Smooth muscle cell (in vitro differentiated cells): ENCODE measurements around the gene TMPRSS7. TPM values are rescaled to one million over a fixed set of nuclear protein-coding genes. Genes with fewer than 3 reads are reported as not detected.

Experiments used
- DNase-seq: peaks from one replicate; lab custom pipeline; 2025; ENCODE audit not compliant: unreplicated experiment; lab: John Stamatoyannopoulos, UW
- H2AFZ ChIP-seq: fragments of 200-600 bp; sonication (generic); 2 replicates; pipeline ENCODE4 v1.6.0; 2016; ENCODE audit warnings: antibody characterized with exemption, low read depth, mild to moderate bottlenecking
- H3F3A ChIP-seq: fragments of 200-600 bp; sonication (generic); 2 replicates; pipeline ENCODE4 v1.6.0; 2017; ENCODE audit warnings: antibody characterized with exemption, low read depth
- H3K27ac ChIP-seq: fragments of 200-600 bp; sonication (generic); 2 replicates; pipeline ENCODE4 v1.5.1; 2016; ENCODE audit warnings: low read depth, mild to moderate bottlenecking
- H3K27me3 ChIP-seq: fragments of 200-600 bp; sonication (generic); 2 replicates; pipeline ENCODE4 v1.6.1; 2016; ENCODE audit warnings: low read depth, mild to moderate bottlenecking
- H3K36me3 ChIP-seq: fragments of 200-600 bp; sonication (generic); 2 replicates; pipeline ENCODE4 v1.5.1; 2016; ENCODE audit warnings: low read depth
- H3K4me1 ChIP-seq: fragments of 200-600 bp; sonication (generic); 2 replicates; pipeline ENCODE4 v1.5.1; 2016; ENCODE audit warnings: low read depth
- H3K4me2 ChIP-seq: fragments of 200-600 bp; sonication (generic); 2 replicates; pipeline ENCODE4 v1.6.0; 2016; ENCODE audit warnings: mild to moderate bottlenecking
- H3K4me3 ChIP-seq: fragments of 200-600 bp; sonication (generic); 2 replicates; pipeline ENCODE4 v1.5.1; 2016; ENCODE audit warnings: mild to moderate bottlenecking
- H3K79me2 ChIP-seq: fragments of 200-600 bp; sonication (generic); 2 replicates; pipeline ENCODE4 v1.6.0; 2016; ENCODE audit warnings: low read depth, mild to moderate bottlenecking
- H3K9ac ChIP-seq: fragments of 200-600 bp; sonication (generic); 2 replicates; pipeline ENCODE4 v1.6.0; 2016; ENCODE audit warnings: low read depth
- H3K9me3 ChIP-seq: fragments of 200-600 bp; sonication (generic); replicated peaks from 2 replicates; pipeline ENCODE4 v1.5.1; 2016; ENCODE audit warnings: low read depth
- H4K20me1 ChIP-seq: fragments of 200-600 bp; sonication (generic); 2 replicates; pipeline ENCODE4 v1.6.0; 2016; ENCODE audit warnings: low read depth
- CTCF ChIP-seq: fragments of 200-600 bp; sonication (generic); IDR thresholded peaks from 2 replicates; pipeline ENCODE4 v1.5.1; 2017; ENCODE audit warnings: borderline replicate concordance, mild to moderate bottlenecking, antibody characterized with exemption; ENCODE audit not compliant: insufficient read depth, poor library complexity, severe bottlenecking
- WGBS: methylation state at CpG from one replicate; pipeline ENCODE4 v1.1.7; 2016; ENCODE audit warnings: low lambda C conversion rate; 5-methylcytosine and 5-hydroxymethylcytosine counted together
- polyA plus RNA-seq: library from polyadenylated mRNA; unstranded; fragments of >200 nt; fragmentation: Nextera tagmentation; extraction: Ambion mirVana; gene quantifications from 2 replicates; pipeline ENCODE4 v1.2.1, GENCODE V29; 2016
- total RNA-seq: library from RNA; depleted of rRNA; stranded (reverse); fragments of >200 nt; gene quantifications from 2 replicates; pipeline ENCODE4 v1.2.3, GENCODE V29; 2014

Gene TMPRSS7
- total and polyA plus RNA-seq, 2 experiments from 2014 or later, result not detected

DNA sequence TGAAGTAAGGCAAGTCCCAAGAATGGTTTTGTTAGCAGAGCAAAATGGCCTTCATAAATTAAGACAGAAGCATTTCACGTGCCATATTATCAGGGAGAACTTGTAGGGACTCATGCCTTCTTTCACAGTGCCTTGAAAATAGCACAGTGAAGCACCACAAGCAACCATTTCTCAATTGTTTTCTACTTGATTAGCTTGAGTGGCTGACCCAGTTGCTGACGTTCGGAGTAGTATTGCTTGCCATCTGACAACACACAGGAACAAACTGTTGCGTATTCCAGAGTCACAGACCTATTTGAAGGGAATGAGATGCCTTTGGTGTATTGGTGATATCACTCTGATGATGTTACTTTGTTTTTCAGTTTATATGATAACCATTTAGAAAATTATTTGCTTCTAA is 48.7 kb downstream of the TMPRSS7 start:
- Histone ChIP-seq H3K27me3 (peaks cover 4% of the 10 kb centered on the region), H2AFZ (no peak overlapping the region), H3F3A (no peaks in the 10 kb centered on the region), H3K4me2 (no peak overlapping the region), H3K9me3 (no peaks in the 10 kb centered on the region), H3K4me3 (no peak overlapping the region), H3K36me3 (no peaks in the 10 kb centered on the region), H3K4me1 (peaks cover 4% of the 10 kb centered on the region), H3K79me2 (peaks cover 4% of the 10 kb centered on the region), H3K9ac (no peak overlapping the region), H3K27ac (no peak overlapping the region), H4K20me1 (no peaks in the 10 kb centered on the region)
- 83% methylated on average over 4 of the region's 4 CpGs for WGBS
- no peak for DNase-seq
- no peak for TF ChIP-seq CTCF

- Histone ChIP-seq H2AFZ (no peak overlapping the region), H3K9me3 (no peaks in the 10 kb centered on the region), H3K79me2 (peaks cover 19% of the 10 kb centered on the region), H3K4me2 (no peak overlapping the region), H4K20me1 (no peaks in the 10 kb centered on the region), H3F3A (no peaks in the 10 kb centered on the region), H3K27ac (no peak overlapping the region), H3K36me3 (no peaks in the 10 kb centered on the region), H3K4me3 (peak overlapping the region; percentile 59), H3K9ac (no peak overlapping the region), H3K27me3 (peaks cover 4% of the 10 kb centered on the region), H3K4me1 (peaks cover 4% of the 10 kb centered on the region)
- no peak for TF ChIP-seq CTCF
- no peak for DNase-seq
- 75% methylated on average over 7 of the region's 7 CpGs for WGBS
These were observed 50.6 kb downstream of the TMPRSS7 start for GRCh38 chr3:112084980-112085705.

DNA sequence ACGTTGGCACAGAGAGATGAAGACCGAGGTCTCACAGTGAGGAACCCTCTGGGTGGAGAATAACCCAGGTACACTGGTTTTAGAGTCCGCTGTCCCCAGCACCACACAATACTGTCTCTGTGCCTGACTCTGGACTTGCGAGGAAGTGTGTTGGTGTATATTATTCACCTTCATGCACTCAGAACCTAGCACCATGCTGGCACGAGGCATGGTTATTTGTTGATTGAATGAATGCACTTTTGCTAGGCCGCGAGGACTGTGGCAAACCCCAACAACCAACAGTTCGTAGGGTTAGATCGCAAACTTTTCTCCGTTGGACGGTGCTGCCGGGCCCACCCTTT is 51.2 kb downstream of the TMPRSS7 start:
- Histone ChIP-seq H3K27ac (peak overlapping the region; percentile 66), H3K9ac (no peak overlapping the region)
- WGBS, result 24% methylated on average over 12 of the region's 12 CpGs

More for the DNA sequence above, 51.2 kb downstream of the TMPRSS7 start:
- Histone ChIP-seq H3K79me2 (peaks cover 19% of the 10 kb centered on the region), H3K4me1 (peaks cover 9% of the 10 kb centered on the region), H3K9me3 (no peaks in the 10 kb centered on the region), H3K36me3 (no peaks in the 10 kb centered on the region), H3F3A (no peaks in the 10 kb centered on the region), H3K4me3 (peak overlapping the region; percentile 59), H4K20me1 (no peaks in the 10 kb centered on the region), H2AFZ (peak overlapping the region; percentile 86), H3K27me3 (peaks cover 4% of the 10 kb centered on the region), H3K4me2 (peak overlapping the region; percentile 87)
- no peak for TF ChIP-seq CTCF
- no peak for DNase-seq
